Measurements from ENCODE around the gene PSMA2.

GRCh38 chr7:42976371-42976770, 44.4 kb upstream of the PSMA2 start:
- TF ChIP-seq EP300 (IDR thresholded peaks at IDR 0.05) (no peak), CTCF (IDR thresholded peaks at IDR 0.05) (no peak), POLR2A (IDR thresholded peaks at IDR 0.05) (no peak)
